GM19463 (cell line): ENCODE results near the gene ATN1.

ENCODE experiments used
- ATAC-seq: cut with Tn5 transposase; IDR thresholded peaks from one replicate; pipeline ENCODE4 v1.9.1; 2021; ENCODE audit warnings: mild to moderate bottlenecking, moderate library complexity; ENCODE audit not compliant: unreplicated experiment

Gene ATN1

DNA sequence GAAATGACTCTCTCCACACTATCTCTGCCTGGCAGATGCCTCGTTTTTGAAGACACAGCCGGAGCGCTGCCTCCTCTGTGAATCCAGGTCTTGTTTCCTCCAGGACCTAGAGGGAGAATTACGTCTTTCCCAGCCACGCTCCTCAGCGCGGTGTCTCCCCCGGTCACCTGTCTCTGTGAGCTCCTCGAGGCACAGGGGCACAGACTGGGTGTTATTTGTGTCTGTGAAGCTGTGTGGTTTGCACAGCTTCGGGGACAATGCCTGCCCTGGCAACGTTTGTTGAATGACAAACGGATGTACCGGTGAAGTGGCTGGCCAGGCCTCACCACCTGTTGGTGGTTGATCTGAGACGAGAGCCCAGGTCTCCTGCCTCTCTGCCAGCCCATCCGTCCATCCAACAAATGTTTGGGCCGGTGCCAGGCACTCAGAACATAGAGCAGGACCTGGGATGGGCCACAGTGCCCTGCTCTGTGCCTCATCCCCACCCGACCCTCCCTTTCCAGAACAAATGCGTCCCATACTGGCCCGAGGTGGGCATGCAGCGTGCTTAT is 29.5 kb downstream of the ATN1 start:
- ATAC-seq: no peak

DNA sequence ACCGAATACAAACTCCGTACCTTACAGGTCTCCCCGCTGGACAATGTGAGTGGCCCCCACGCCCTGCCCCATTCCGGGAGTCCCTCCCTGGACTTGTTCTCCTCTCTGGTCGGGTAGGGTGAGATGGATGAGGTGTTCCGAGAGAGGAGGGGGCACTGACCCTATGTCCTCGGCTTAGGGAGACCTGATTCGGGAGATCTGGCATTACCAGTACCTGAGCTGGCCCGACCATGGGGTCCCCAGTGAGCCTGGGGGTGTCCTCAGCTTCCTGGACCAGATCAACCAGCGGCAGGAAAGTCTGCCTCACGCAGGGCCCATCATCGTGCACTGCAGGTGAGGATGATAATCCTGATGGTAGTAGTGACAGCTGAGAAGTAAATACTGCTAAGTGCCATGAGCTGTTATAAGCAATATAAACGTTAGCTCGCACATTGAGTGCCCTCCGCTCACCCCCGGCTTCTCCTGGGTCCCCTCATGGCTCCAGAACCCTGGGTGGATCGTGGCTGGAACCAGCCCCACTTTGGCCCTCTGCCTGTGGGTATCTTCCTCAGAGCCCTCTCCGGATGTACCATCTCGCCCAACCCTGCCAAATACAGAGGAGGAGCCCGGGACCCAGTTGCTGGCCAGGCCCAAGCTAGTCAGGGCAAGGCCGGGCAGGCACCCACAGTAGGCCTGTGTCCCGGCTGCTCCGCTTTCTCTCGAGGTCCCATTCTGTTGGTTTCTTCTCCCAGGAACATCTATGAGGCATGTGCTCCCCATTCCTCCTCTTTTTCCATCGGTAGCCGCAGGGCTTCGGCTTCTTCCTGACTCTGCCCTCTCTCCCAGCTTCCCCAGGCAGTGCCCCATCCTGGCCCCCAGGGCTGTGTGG is 30.2 kb downstream of the ATN1 start:
- ATAC-seq: no peak

DNA sequence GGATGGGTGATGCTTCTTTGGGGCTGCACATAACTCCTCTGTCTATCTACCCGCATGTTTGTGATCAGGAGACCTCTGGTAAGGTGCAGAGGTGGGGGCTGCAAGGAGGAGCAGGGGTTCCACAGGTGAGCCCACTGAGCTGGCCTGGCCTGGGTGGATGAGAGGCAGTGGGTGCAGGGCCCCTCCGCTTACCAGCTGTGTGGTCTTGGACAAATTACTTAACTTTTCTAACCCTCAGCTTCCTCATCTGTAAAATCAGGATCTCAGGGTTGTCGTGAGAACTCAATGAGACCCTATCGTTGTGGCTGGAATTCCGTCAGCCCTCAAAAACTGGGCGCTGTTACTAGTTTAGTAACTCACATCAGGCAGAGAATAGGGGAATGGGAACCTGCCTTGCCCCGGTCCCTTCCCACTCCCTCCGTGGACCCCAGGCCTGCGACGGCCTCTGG is 30.9 kb downstream of the ATN1 start:
- no peak for ATAC-seq

GRCh38 chr12:6959058-6959804 is 31.5 kb downstream of the ATN1 start:
- ATAC-seq: peak; percentile 43

- no peak for ATAC-seq
These were observed 32.2 kb downstream of the ATN1 start for GRCh38 chr12:6959805-6960592.

GRCh38 chr12:6960593-6961277 is 33.0 kb downstream of the ATN1 start:
- no peak for ATAC-seq

DNA sequence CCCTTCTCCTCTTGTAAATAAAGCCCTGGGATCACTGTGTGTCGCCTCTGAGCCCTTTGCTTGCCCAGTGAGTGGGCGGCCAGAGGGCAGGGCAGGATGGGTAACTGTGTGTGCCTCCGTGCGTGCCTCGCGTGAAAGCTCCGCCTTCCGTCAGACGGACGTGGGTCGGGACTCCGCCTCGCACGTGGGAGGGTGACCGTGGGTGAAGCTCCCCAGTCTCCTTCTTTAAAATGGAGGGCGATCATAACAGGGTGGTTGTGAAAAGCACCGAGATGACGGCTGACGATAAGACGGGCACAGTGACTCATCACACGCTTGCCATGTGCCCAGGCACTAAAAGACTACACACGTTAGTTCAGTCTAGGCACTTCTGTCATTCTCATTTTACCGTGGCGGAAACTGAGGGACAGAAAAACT is 33.5 kb downstream of the ATN1 start:
- peak; percentile 24 for ATAC-seq

DNA sequence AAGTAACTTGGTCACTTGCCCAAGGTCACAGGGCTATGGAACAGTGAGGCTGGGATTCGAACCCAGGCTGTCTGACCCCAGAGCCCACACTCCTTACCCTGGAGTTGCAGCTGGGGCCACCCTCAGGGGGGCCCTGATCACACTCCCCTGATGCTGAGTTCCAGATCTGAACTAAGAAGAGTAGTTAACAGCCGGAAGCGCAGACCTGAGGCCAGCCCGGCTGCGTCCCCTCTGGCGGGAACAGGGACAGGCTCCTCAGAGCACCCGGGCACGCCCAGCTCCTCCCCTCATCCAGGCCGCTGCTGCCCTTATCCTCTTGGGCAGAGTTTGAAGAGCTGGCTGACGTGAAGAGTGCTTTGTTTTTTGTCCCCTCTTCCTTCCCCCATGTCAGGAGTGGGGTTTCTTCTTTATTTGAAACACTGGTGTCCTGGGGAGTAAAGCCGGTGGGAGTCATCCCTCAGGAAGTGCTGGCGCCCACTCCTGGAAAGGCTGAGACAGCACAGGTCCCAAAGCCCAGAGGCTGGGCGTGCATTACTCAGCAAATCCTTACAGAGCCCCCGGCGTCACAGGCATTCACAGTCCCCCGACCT is 34.0 kb downstream of the ATN1 start:
- peak; percentile 31 for ATAC-seq

- no peak for ATAC-seq
These were observed 34.7 kb downstream of the ATN1 start for GRCh38 chr12:6962285-6963015.

GRCh38 chr12:6963016-6963731 is 35.4 kb downstream of the ATN1 start:
- ATAC-seq: no peak

DNA sequence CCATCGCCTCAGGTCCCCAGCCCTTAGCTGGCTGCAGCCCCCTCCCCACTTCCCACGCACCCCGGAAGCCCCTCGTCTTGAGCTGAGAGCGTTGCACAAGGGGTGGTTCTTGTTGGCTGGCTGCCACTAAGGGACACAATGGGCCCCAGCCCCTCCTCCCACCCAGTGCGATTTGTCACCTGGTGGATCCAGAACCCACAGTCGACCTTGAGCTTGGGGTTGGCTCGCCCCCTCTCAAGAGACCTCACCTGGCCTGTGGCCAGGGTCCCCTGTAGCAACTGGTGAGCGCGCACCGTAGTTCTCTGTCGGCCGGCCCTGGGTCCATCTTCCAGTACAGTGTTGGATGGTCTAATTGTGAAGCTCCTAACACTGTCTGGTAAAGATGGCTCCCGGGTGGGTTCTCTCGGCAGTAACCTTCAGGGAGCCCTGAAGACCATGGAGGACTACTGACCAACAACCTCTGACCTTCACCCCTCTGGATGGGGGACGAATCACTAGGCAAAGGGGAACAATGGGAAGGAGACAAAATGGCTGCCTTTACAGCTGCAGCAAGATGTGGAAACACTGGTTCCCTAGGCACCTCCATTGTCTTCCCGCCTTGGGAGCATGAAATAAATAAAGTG is 36.1 kb downstream of the ATN1 start:
- ATAC-seq: no peak

GRCh38 chr12:6964605-6965025 is 36.9 kb downstream of the ATN1 start:
- no peak for ATAC-seq

GRCh38 chr12:6965026-6965661 is 37.4 kb downstream of the ATN1 start:
- ATAC-seq: peak; percentile 40

DNA sequence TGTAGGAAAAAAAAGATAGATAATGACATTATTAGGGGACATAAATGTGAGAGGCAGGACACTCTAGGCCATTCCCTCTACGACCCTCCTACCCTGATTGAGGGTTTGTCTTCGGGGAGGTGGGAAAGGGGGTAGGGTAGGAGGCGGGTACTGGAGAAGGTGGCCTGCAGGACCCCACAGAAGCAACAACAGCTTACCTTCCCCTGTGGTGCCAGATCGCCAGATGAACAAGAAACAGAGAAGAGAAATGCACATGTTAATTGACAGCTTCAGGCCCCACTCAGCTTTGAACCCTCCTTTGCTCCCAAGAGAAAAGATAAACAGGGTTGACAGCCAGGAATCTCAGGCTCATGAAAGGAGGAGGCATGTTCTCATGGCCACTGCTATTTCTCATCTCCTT is 38.0 kb downstream of the ATN1 start:
- no peak for ATAC-seq

GRCh38 chr12:6966351-6966750 is 38.6 kb downstream of the ATN1 start:
- ATAC-seq: no peak

DNA sequence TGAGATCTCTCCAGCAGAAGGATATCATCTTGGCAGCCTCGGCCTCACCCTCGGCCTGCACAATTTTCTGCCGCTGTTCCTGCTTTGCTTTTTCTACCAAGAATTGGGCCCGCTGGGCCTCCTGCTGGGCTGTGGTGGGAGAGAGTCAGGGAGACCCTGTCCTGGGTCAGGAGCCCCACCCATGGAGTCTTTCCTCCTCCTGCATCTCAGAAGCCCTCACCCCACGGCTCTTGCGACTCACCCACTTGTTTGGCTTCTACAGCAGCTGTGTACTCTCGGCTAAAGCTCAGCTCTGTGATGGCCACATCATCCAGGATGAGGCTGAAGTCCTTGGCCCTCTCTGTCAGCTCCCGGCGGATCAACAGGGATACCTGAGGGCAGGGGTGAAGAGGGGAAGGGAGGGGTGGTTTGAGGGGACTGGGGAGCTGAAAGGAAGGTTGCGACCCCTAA is 39.9 kb downstream of the ATN1 start:
- ATAC-seq: no peak

DNA sequence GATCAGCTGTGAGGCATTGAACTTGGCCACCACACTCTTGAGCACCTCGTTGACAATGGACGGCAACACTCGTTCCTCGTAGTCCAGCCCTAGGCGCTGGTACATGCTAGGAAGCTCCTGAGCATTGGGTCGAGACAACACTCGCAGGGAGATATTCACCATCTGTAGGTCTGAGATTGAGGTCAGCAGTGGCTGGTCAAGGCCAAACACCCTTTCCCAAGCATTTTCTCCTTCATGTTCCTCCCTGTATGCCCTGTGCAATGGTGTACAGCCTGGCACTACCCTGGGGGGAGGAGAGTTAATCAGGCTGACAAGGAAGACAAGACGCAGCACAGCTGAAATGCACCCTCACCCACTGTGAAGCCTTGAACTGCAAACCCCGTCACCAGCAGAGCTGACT is 40.7 kb downstream of the ATN1 start:
- ATAC-seq: no peak

DNA sequence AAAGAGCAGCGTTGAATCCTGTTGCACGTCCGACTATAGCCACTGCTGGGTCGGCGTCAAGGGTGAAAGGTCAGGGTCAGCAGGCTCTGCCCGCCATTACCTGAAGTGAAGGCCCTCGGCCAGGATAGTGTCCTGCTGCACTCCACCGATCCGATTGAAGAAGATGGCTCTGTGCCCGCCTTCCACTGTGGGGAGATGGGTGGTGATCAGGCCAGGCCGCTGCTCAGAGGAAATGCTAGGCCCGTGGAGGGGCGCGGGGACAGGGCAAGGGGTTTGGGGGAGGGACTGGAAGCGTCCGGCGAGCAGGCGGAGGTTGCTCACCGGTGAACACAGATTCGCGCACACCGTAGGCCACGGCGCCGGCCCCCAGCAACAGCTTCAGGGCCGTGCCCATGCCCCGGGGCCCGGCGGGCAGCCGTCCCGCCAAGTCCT is 42.4 kb downstream of the ATN1 start:
- peak; percentile 31 for ATAC-seq
